Caco-2 (cell line): ENCODE measurements around the gene AHDC1. TPM values are rescaled to one million over a fixed set of nuclear protein-coding genes. Genes with fewer than 3 reads are reported as not detected.

Experiments used
- BruUV-seq: library from RNA; stranded (reverse); fragments of 400-500 nt; replicated peaks from 2 replicates; lab custom pipeline; 2021; lab: Mats Ljungman, UMichigan
- CTCF ChIA-PET: fragments of 300-600 bp; sonication (Branson Sonifier 250); formaldehyde crosslinking; loops from one replicate; lab custom pipeline; 2022; ENCODE audit warnings: antibody characterized with exemption; lab: Charles Lee
- POLR2A ChIA-PET: fragments of 300-600 bp; sonication (Branson Sonifier 250); formaldehyde crosslinking; loops from one replicate; lab custom pipeline; 2022; ENCODE audit warnings: antibody characterized with exemption; lab: Charles Lee
- DNase-seq, 2 experiments: peaks; one replicate each; pipeline versions ENCODE4 v3.0.0 to v3.0.0-alpha.2; 2020 to 2022
- H3K27me3 ChIP-seq: replicated peaks from 2 replicates; pipeline ENCODE4 v1.6.0; 2011; ENCODE audit warnings: low read length; ENCODE audit not compliant: control insufficient read depth, insufficient read depth
- H3K36me3 ChIP-seq: 2 replicates; pipeline ENCODE4 v1.5.1; 2011; ENCODE audit warnings: low read length; ENCODE audit not compliant: control insufficient read depth, insufficient read depth
- H3K4me1 ChIP-seq: fragments of 250-450 bp; sonication (Bioruptor Pico); 2 replicates; pipeline ENCODE4 v1.5.1; 2020; ENCODE audit warnings: mild to moderate bottlenecking
- H3K4me3 ChIP-seq: 2 replicates; pipeline ENCODE4 v1.5.1; 2011; ENCODE audit warnings: low read depth, mild to moderate bottlenecking, control low read depth, low read length
- H3K9me3 ChIP-seq: fragments of 250-450 bp; sonication (Bioruptor Pico); 2 replicates; pipeline ENCODE4 v1.5.1; 2020; ENCODE audit warnings: mild to moderate bottlenecking, moderate library complexity
- H3K27ac Mint-ChIP-seq: one replicate; pipeline ENCODE4 v1.8.0; 2022; ENCODE audit warnings: mixed read lengths; ENCODE audit not compliant: unreplicated experiment
- H3K27me3 Mint-ChIP-seq: one replicate; pipeline ENCODE4 v1.8.0; 2022; ENCODE audit warnings: mixed read lengths; ENCODE audit not compliant: insufficient read depth, unreplicated experiment
- H3K36me3 Mint-ChIP-seq: one replicate; pipeline ENCODE4 v1.8.0; 2022; ENCODE audit warnings: mild to moderate bottlenecking, mixed read lengths; ENCODE audit not compliant: insufficient read depth, unreplicated experiment
- H3K4me1 Mint-ChIP-seq: one replicate; pipeline ENCODE4 v1.8.0; 2022; ENCODE audit warnings: low read depth, mixed read lengths; ENCODE audit not compliant: unreplicated experiment
- H3K4me3 Mint-ChIP-seq: one replicate; pipeline ENCODE4 v1.8.0; 2022; ENCODE audit warnings: mild to moderate bottlenecking, moderate library complexity, mixed read lengths; ENCODE audit not compliant: unreplicated experiment
- H3K9me3 Mint-ChIP-seq: one replicate; pipeline ENCODE4 v1.8.0; 2022; ENCODE audit warnings: mixed read lengths; ENCODE audit not compliant: unreplicated experiment
- CTCF ChIP-seq, 2 experiments: fragments of 200-600 bp in 1 of 2; IDR thresholded peaks; 1 replicate in 1 of 2; 2 replicates in 1 of 2; pipeline versions ENCODE4 v1.5.1 to v1.8.0; 2011 to 2022; ENCODE audit warnings: antibody characterized with exemption in 1 of 2, control low read depth in 1 of 2, inconsistent platforms in 1 of 2, low read depth in 1 of 2, low read length in 1 of 2, mild to moderate bottlenecking in 1 of 2, moderate library complexity in 1 of 2; ENCODE audit not compliant: insufficient read depth in 1 of 2, severe bottlenecking in 1 of 2, unreplicated experiment in 1 of 2
- intact Hi-C: fragments of 100-400 bp; cut with micrococcal nuclease; formaldehyde crosslinking; loops from one replicate; pipeline ENCODE4 v1.10.0; 2022; ENCODE audit not compliant: unreplicated experiment
- total RNA-seq: library from RNA; stranded (reverse); gene quantifications from 2 replicates; pipeline ENCODE4 v1.2.3, GENCODE V29; 2022

Gene AHDC1
- total RNA-seq, 1 experiment from 2014 or later = 17.0 TPM

- CTCF ChIA-PET = no interaction called here
- POLR2A ChIA-PET = no interaction called here
These were observed 6.2 kb downstream of the AHDC1 start for GRCh38 chr1:27597516-27598294.

GRCh38 chr1:27596986-27597385 lies 7.0 kb downstream of the AHDC1 start:
- no peaks in the 10 kb centered on the region for H3K9me3 Mint-ChIP-seq
- Histone ChIP-seq H3K4me1 (peaks cover 1% of the 10 kb centered on the region; the same call in 1 of the 2 replicates), H3K27me3 (no peaks in the 10 kb centered on the region), H3K36me3 (no peaks in the 10 kb centered on the region), H3K4me3 (no peak overlapping the region), H3K9me3 (no peaks in the 10 kb centered on the region)
- CTCF ChIA-PET = no interaction called here
- no peaks in the 10 kb centered on the region for H3K36me3 Mint-ChIP-seq
- no peak overlapping the region for H3K4me3 Mint-ChIP-seq
- H3K27ac Mint-ChIP-seq = no peak overlapping the region
- TF ChIP-seq CTCF (IDR thresholded peaks at IDR 0.05; ENCODE audit: insufficient read depth in 1 of 2, low read depth in 1 of 2, low read length in 1 of 2, severe bottlenecking in 1 of 2, unreplicated experiment in 1 of 2) = no peak
- no peaks in the 10 kb centered on the region for H3K4me1 Mint-ChIP-seq
- no peaks in the 10 kb centered on the region for H3K27me3 Mint-ChIP-seq
- POLR2A ChIA-PET = no interaction called here
- BruUV-seq = no TSS peak
- intact Hi-C loops = no loop called here
- DNase-seq = no peak

More at GRCh38 chr1:27597516-27598294, 6.2 kb downstream of the AHDC1 start:
- intact Hi-C loops = no loop called here
- Histone ChIP-seq H3K9me3 (no peaks in the 10 kb centered on the region), H3K27me3 (no peaks in the 10 kb centered on the region), H3K36me3 (no peaks in the 10 kb centered on the region), H3K4me1 (peaks cover 5% of the 10 kb centered on the region; the same call in 1 of the 2 replicates), H3K4me3 (no peak overlapping the region)
- no TSS peak for BruUV-seq
- no peaks in the 10 kb centered on the region for H3K4me1 Mint-ChIP-seq
- H3K27ac Mint-ChIP-seq = no peak overlapping the region
- H3K4me3 Mint-ChIP-seq = no peak overlapping the region
- no peaks in the 10 kb centered on the region for H3K36me3 Mint-ChIP-seq
- no peaks in the 10 kb centered on the region for H3K9me3 Mint-ChIP-seq
- no peak for TF ChIP-seq CTCF (IDR thresholded peaks at IDR 0.05; ENCODE audit: insufficient read depth in 1 of 2, low read depth in 1 of 2, low read length in 1 of 2, severe bottlenecking in 1 of 2, unreplicated experiment in 1 of 2)
- no peaks in the 10 kb centered on the region for H3K27me3 Mint-ChIP-seq
- no peak for DNase-seq

GRCh38 chr1:27596261-27596660 lies 7.7 kb downstream of the AHDC1 start:
- Histone ChIP-seq H3K4me3 (no peak overlapping the region), H3K4me1 (no peaks in the 10 kb centered on the region; the same call in 1 of the 2 replicates), H3K36me3 (no peaks in the 10 kb centered on the region), H3K9me3 (no peaks in the 10 kb centered on the region), H3K27me3 (no peaks in the 10 kb centered on the region)
- TF ChIP-seq CTCF (IDR thresholded peaks at IDR 0.05; ENCODE audit: insufficient read depth in 1 of 2, low read depth in 1 of 2, low read length in 1 of 2, severe bottlenecking in 1 of 2, unreplicated experiment in 1 of 2) = no peak
- no peaks in the 10 kb centered on the region for H3K36me3 Mint-ChIP-seq
- intact Hi-C loops = no loop called here
- BruUV-seq = no TSS peak
- ChIA-PET POLR2A (no interaction called here), CTCF (no interaction called here)
- no peaks in the 10 kb centered on the region for H3K9me3 Mint-ChIP-seq
- DNase-seq = no peak
- no peak overlapping the region for H3K4me3 Mint-ChIP-seq
- H3K27me3 Mint-ChIP-seq = no peaks in the 10 kb centered on the region
- H3K27ac Mint-ChIP-seq = no peak overlapping the region
- H3K4me1 Mint-ChIP-seq = no peaks in the 10 kb centered on the region
